HT-29 (cell line): ENCODE measurements around the gene FASTK. TPM values are rescaled to one million over a fixed set of nuclear protein-coding genes. Genes with fewer than 3 reads are reported as not detected.
"Not testable (repeated sequence)": the region's sequence is repeated elsewhere in the genome, so short reads cannot be mapped to it uniquely, and the experiment has no call there.

Experiments
- DNase-seq: peaks from one replicate; pipeline ENCODE4 v3.0.0-alpha.2; 2015; ENCODE audit warnings: low spot score
- total RNA-seq: library from RNA; depleted of rRNA; stranded (reverse); fragments of >200 nt; shearing (Covaris generic); gene quantifications from 2 replicates; pipeline ENCODE4 v1.2.3, GENCODE V29; 2014; rRNA removed

Gene FASTK
- total RNA-seq, 1 experiment from 2014 or later = 300 TPM

- no peak for DNase-seq
Observed at GRCh38 chr7:151031011-151031410, 49.6 kb downstream of the FASTK start.

GRCh38 chr7:151028948-151029501 lies 51.6 kb downstream of the FASTK start:
- no peak for DNase-seq

- DNase-seq = peak; percentile 100
Observed at GRCh38 chr7:151028131-151028947, 52.3 kb downstream of the FASTK start, which contains the start of gene ABCB8. Gene ABCB8 (plus strand): TSS chr7:151028450. CDS start chr7:151028516, 66 bp downstream.

- DNase-seq = not testable (repeated sequence)
Observed at GRCh38 chr7:151027728-151028130, 52.9 kb downstream of the FASTK start.

GRCh38 chr7:151026771-151027727 lies 53.6 kb downstream of the FASTK start:
- peak; percentile 32 for DNase-seq

Other genes starting within 250 kb of the FASTK start
- gene AOC1, start 228.3 kb downstream of the FASTK start, total RNA-seq = 25.2 and 25.8 TPM in 2 replicates
- 2.2 and 2.8 TPM in 2 replicates for gene KCNH2, start 102.5 kb downstream of the FASTK start, total RNA-seq
- 6.7 and 13.0 TPM in 2 replicates for gene NOS3, start 89.8 kb downstream of the FASTK start, total RNA-seq
- 0.47 and 1.0 TPM in 2 replicates for gene ATG9B, start 56.3 kb downstream of the FASTK start, total RNA-seq
- 81.6 and 97.8 TPM in 2 replicates for gene ABCB8, start 52.4 kb downstream of the FASTK start, total RNA-seq
- 1.5 and 2.2 TPM in 2 replicates for gene ASIC3, start 32.3 kb downstream of the FASTK start, total RNA-seq
- 43.6 and 62.6 TPM in 2 replicates for gene CDK5, start 22.9 kb downstream of the FASTK start, total RNA-seq
- 851 and 1,005 TPM in 2 replicates for gene SLC4A2, start 21.2 kb downstream of the FASTK start, total RNA-seq
- gene TMUB1, start 2.7 kb upstream of the FASTK start, total RNA-seq = 258 and 264 TPM in 2 replicates
- gene AGAP3, start 5.7 kb upstream of the FASTK start, total RNA-seq = 140 and 162 TPM in 2 replicates
- gene GBX1, start 86.9 kb upstream of the FASTK start, total RNA-seq = not detected in 2 replicates
- not detected in 2 replicates for gene ASB10, start 106.4 kb upstream of the FASTK start, total RNA-seq
- gene H2BK1, start 129.7 kb upstream of the FASTK start, total RNA-seq = not detected in 2 replicates
- 80.2 and 82.5 TPM in 2 replicates for gene ABCF2, start 146.4 kb upstream of the FASTK start, total RNA-seq
- 72.5 and 87.7 TPM in 2 replicates for gene CHPF2, start 151.7 kb upstream of the FASTK start, total RNA-seq
- 1.1 and 1.3 TPM in 2 replicates for gene SMARCD3, start 167.9 kb upstream of the FASTK start, total RNA-seq